Astrocyte (in vitro differentiated cells and primary cell): Measurements from ENCODE around the gene ARHGAP4.

Experiments used
- CTCF ChIP-seq: IDR thresholded peaks from 2 replicates; pipeline ENCODE4 v1.5.1; 2011; ENCODE audit warnings: low read depth, mild to moderate bottlenecking, inconsistent platforms, low read length, moderate library complexity; ENCODE audit not compliant: insufficient read depth
- EZH2 ChIP-seq: IDR thresholded peaks from 2 replicates; pipeline ENCODE4 v1.6.1; 2012; ENCODE audit warnings: mild to moderate bottlenecking, low read length, inconsistent platforms; ENCODE audit not compliant: insufficient read depth

- no peak for TF ChIP-seq CTCF
- no peak for TF ChIP-seq EZH2
Measured at GRCh38 chrX:153963546-153963945, 37.5 kb upstream of the ARHGAP4 start.
